ENCODE results near the gene AFMID.
A peak's percentile ranks its signal among the peaks of the same experiment; 100 is the strongest.

AFMID gene

GRCh38 chr17:78248051-78248914 is 61.1 kb downstream of the AFMID start:
- TF ChIP-seq SIN3A (IDR thresholded peaks at IDR 0.05; ENCODE audit: borderline replicate concordance, insufficient read depth, low read length) (no peak), TAF1 (IDR thresholded peaks at IDR 0.05; ENCODE audit: borderline replicate concordance, insufficient read depth, low read length) (no peak), POLR2AphosphoS5 (IDR thresholded peaks at IDR 0.05; ENCODE audit: low read depth, low read length) (no peak), REST (IDR thresholded peaks at IDR 0.05; ENCODE audit: insufficient read depth in 1 of 2, low read depth in 2 of 2, low read length in 2 of 2) (no peak), FOXP2 (optimal IDR thresholded peaks at IDR 0.05; ENCODE audit: borderline replicate concordance, extremely low read depth, extremely low read length, insufficient read depth) (no peak)

- TF ChIP-seq REST (IDR thresholded peaks at IDR 0.05; ENCODE audit: insufficient read depth in 1 of 2, low read depth in 2 of 2, low read length in 2 of 2) (no peak), SIN3A (IDR thresholded peaks at IDR 0.05; ENCODE audit: borderline replicate concordance, insufficient read depth, low read length) (no peak), POLR2AphosphoS5 (IDR thresholded peaks at IDR 0.05; ENCODE audit: low read depth, low read length) (no peak), FOXP2 (optimal IDR thresholded peaks at IDR 0.05; ENCODE audit: borderline replicate concordance, extremely low read depth, extremely low read length, insufficient read depth) (no peak)
Observed at GRCh38 chr17:78249074-78249817, 62.1 kb downstream of the AFMID start.

- TF ChIP-seq POLR2AphosphoS5 (IDR thresholded peaks at IDR 0.05; ENCODE audit: low read depth, low read length) (no peak), SIN3A (IDR thresholded peaks at IDR 0.05; ENCODE audit: borderline replicate concordance, insufficient read depth, low read length) (no peak), REST (IDR thresholded peaks at IDR 0.05; ENCODE audit: insufficient read depth in 1 of 2, low read depth in 2 of 2, low read length in 2 of 2) (no peak), FOXP2 (optimal IDR thresholded peaks at IDR 0.05; ENCODE audit: borderline replicate concordance, extremely low read depth, extremely low read length, insufficient read depth) (no peak), TAF1 (IDR thresholded peaks at IDR 0.05; ENCODE audit: borderline replicate concordance, insufficient read depth, low read length) (no peak)
Observed at GRCh38 chr17:78249818-78250806, 63.0 kb downstream of the AFMID start.

GRCh38 chr17:78250891-78251772 is 64.0 kb downstream of the AFMID start:
- TF ChIP-seq TAF1 (IDR thresholded peaks at IDR 0.05; ENCODE audit: borderline replicate concordance, insufficient read depth, low read length) (no peak), REST (IDR thresholded peaks at IDR 0.05; ENCODE audit: insufficient read depth in 1 of 2, low read depth in 2 of 2, low read length in 2 of 2) (no peak), POLR2AphosphoS5 (IDR thresholded peaks at IDR 0.05; ENCODE audit: low read depth, low read length) (no peak), FOXP2 (optimal IDR thresholded peaks at IDR 0.05; ENCODE audit: borderline replicate concordance, extremely low read depth, extremely low read length, insufficient read depth) (peak; percentile 76)
